H1 (cell line): Measurements from ENCODE around the gene AP1M2. TPM values are rescaled to one million over a fixed set of nuclear protein-coding genes. Genes with fewer than 3 reads are reported as not detected.

Source experiments
- CTCF ChIA-PET: fragments of 300-600 bp; sonication (Branson Sonifier 250); formaldehyde crosslinking; loops from one replicate; lab custom pipeline; 2021; ENCODE audit not compliant: partially characterized antibody; lab: Charles Lee
- POLR2A ChIA-PET: fragments of 300-600 bp; sonication (Branson Sonifier 250); formaldehyde crosslinking; loops from one replicate; lab custom pipeline; 2021; ENCODE audit warnings: inconsistent platforms; ENCODE audit not compliant: partially characterized antibody; lab: Charles Lee
- DNase-seq, 2 experiments: peaks; one replicate each; pipeline versions ENCODE4 v3.0.0 to v3.0.0-alpha.2; 2010 to 2022; ENCODE audit warnings: low spot score in 2 of 2, low read depth in 1 of 2, mixed read lengths in 1 of 2
- FAIRE-seq: peaks from 2 replicates; lab custom pipeline; 2011; peaks lifted over from hg19 to GRCh38; lab: Jason Lieb, UNC
- H2AFZ ChIP-seq: 2 replicates; pipeline ENCODE4 v1.8.1; 2012; ENCODE audit warnings: low read length, inconsistent platforms
- H2AK5ac ChIP-seq: 2 replicates; pipeline ENCODE4 v1.6.1; 2013; ENCODE audit warnings: low read depth, low read length
- H2BK120ac ChIP-seq: replicated peaks from 2 replicates; pipeline ENCODE3; 2013; ENCODE audit warnings: low read depth, low read length, inconsistent platforms
- H2BK12ac ChIP-seq: 2 replicates; pipeline ENCODE4 v1.6.1; 2013; ENCODE audit warnings: low read depth, low read length
- H2BK15ac ChIP-seq: 2 replicates; pipeline ENCODE4 v1.6.1; 2013; ENCODE audit warnings: low read length
- H2BK20ac ChIP-seq: 2 replicates; pipeline ENCODE4 v1.6.1; 2013; ENCODE audit warnings: low read length
- H2BK5ac ChIP-seq: 2 replicates; pipeline ENCODE4 v1.6.1; 2013; ENCODE audit warnings: low read depth, low read length
- H3K14ac ChIP-seq: 2 replicates; pipeline ENCODE4 v1.6.1; 2013; ENCODE audit warnings: inconsistent platforms; ENCODE audit not compliant: insufficient read length
- H3K18ac ChIP-seq: 2 replicates; pipeline ENCODE4 v1.6.1; 2013; ENCODE audit warnings: low read length; ENCODE audit errors: extremely low read depth
- H3K23ac ChIP-seq: 2 replicates; pipeline ENCODE4 v1.6.1; 2013; ENCODE audit warnings: inconsistent platforms; ENCODE audit not compliant: insufficient read length
- H3K23me2 ChIP-seq: 2 replicates; pipeline ENCODE4 v1.6.1; 2013; ENCODE audit warnings: low read depth, low read length
- H3K27ac ChIP-seq: 2 replicates; pipeline ENCODE4 v1.6.1; 2011; ENCODE audit warnings: low read depth, low read length, inconsistent platforms
- H3K27me3 ChIP-seq, 4 experiments: replicated peaks in 1 of 4; 1 replicate in 1 of 4; 2 replicates in 3 of 4; pipeline versions ENCODE4 v1.6.1 to v1.8.1; 2011 to 2013; ENCODE audit warnings: low read length in 3 of 4, mild to moderate bottlenecking in 3 of 4, inconsistent platforms in 2 of 4, mixed read lengths in 2 of 4, moderate library complexity in 1 of 4; ENCODE audit not compliant: control insufficient read depth in 3 of 4, insufficient read depth in 3 of 4; ENCODE audit errors: extremely low read depth in 1 of 4
- H3K36me3 ChIP-seq, 4 experiments: 2 replicates each; pipeline versions ENCODE4 v1.6.1 to v1.8.1; 2011 to 2013; ENCODE audit warnings: mild to moderate bottlenecking in 4 of 4, low read length in 3 of 4, moderate library complexity in 2 of 4, control low read depth in 1 of 4, inconsistent platforms in 1 of 4; ENCODE audit not compliant: insufficient read depth in 4 of 4, control insufficient read depth in 2 of 4
- H3K4ac ChIP-seq: replicated peaks from 2 replicates; pipeline ENCODE3; 2013; ENCODE audit warnings: low read length, low read depth, mixed read lengths, inconsistent platforms; ENCODE audit not compliant: insufficient read length
- H3K4me1 ChIP-seq, 4 experiments: replicated peaks in 1 of 4; 1 replicate in 1 of 4; 2 replicates in 3 of 4; pipeline versions ENCODE4 v1.6.1 to v1.8.1; 2011 to 2013; ENCODE audit warnings: low read length in 3 of 4, inconsistent platforms in 2 of 4, mixed read lengths in 1 of 4; ENCODE audit not compliant: insufficient read depth in 4 of 4, control insufficient read depth in 3 of 4
- H3K4me2 ChIP-seq, 2 experiments: 2 replicates each; pipeline versions ENCODE4 v1.6.1 to v1.8.1; 2011 to 2013; ENCODE audit warnings: low read depth in 2 of 2, low read length in 2 of 2, control low read depth in 1 of 2, inconsistent platforms in 1 of 2, mild to moderate bottlenecking in 1 of 2; ENCODE audit not compliant: insufficient read depth in 1 of 2
- H3K4me3 ChIP-seq, 4 experiments: fragments of 200-600, 300-600 bp in 1 of 4; sonication (generic), shearing (Covaris generic), sonication (Bioruptor Twin) in 1 of 4; 2 replicates each; pipeline versions ENCODE4 v1.5.1 to v1.8.1; 2011 to 2016; ENCODE audit warnings: low read length in 4 of 4, low read depth in 3 of 4, control low read depth in 2 of 4, inconsistent platforms in 2 of 4, mild to moderate bottlenecking in 2 of 4, mixed read lengths in 1 of 4, moderate library complexity in 1 of 4; ENCODE audit not compliant: insufficient read depth in 2 of 4; ENCODE audit errors: extremely low read depth in 1 of 4
- H3K56ac ChIP-seq: replicated peaks from 2 replicates; pipeline ENCODE3; 2013; ENCODE audit warnings: low read depth, mild to moderate bottlenecking, mixed read lengths, low read length, inconsistent platforms; ENCODE audit not compliant: insufficient read length
- H3K79me1 ChIP-seq: 2 replicates; pipeline ENCODE4 v1.6.1; 2013; ENCODE audit warnings: low read depth, low read length, control low read depth
- H3K79me2 ChIP-seq, 2 experiments: 2 replicates each; pipeline versions ENCODE4 v1.6.1 to v1.8.1; 2012 to 2013; ENCODE audit warnings: low read length in 2 of 2, mild to moderate bottlenecking in 2 of 2, inconsistent platforms in 1 of 2; ENCODE audit not compliant: insufficient read depth in 2 of 2, control insufficient read depth in 1 of 2
- H3K9ac ChIP-seq, 4 experiments: replicated peaks in 1 of 4; 1 replicate in 1 of 4; 2 replicates in 3 of 4; pipeline versions ENCODE4 v1.6.1 to v1.8.1; 2011 to 2013; ENCODE audit warnings: low read depth in 3 of 4, low read length in 3 of 4, control low read depth in 2 of 4, mild to moderate bottlenecking in 2 of 4, moderate library complexity in 2 of 4, inconsistent platforms in 1 of 4; ENCODE audit errors: extremely low read depth in 1 of 4
- H3K9me3 ChIP-seq, 2 experiments: 2 replicates each; pipeline versions ENCODE4 v1.6.1 to v1.8.1; 2012 to 2013; ENCODE audit warnings: mild to moderate bottlenecking in 2 of 2, moderate library complexity in 2 of 2, control low read depth in 1 of 2, inconsistent platforms in 1 of 2, low read depth in 1 of 2, low read length in 1 of 2, mixed read lengths in 1 of 2; ENCODE audit not compliant: insufficient read depth in 2 of 2
- H4K20me1 ChIP-seq, 2 experiments: replicated peaks in 1 of 2; 2 replicates each; pipeline versions ENCODE3 to v1.8.1; 2011 to 2013; ENCODE audit warnings: inconsistent platforms in 2 of 2, low read length in 2 of 2, mild to moderate bottlenecking in 1 of 2; ENCODE audit not compliant: insufficient read depth in 2 of 2, control insufficient read depth in 1 of 2
- H4K5ac ChIP-seq: 2 replicates; pipeline ENCODE4 v1.6.1; 2013; ENCODE audit warnings: low read length, low read depth, mixed read lengths, inconsistent platforms; ENCODE audit not compliant: insufficient read length
- H4K8ac ChIP-seq: 2 replicates; pipeline ENCODE4 v1.8.0; 2013; ENCODE audit warnings: mild to moderate bottlenecking, moderate library complexity, low read length, inconsistent platforms; ENCODE audit not compliant: insufficient read depth; ENCODE audit errors: extremely low read depth
- H4K91ac ChIP-seq: replicated peaks from 2 replicates; pipeline ENCODE3; 2013; ENCODE audit warnings: low read length, mixed read lengths, inconsistent platforms; ENCODE audit not compliant: insufficient read length
- RNF2 ChIP-seq: fragments of 200-900, 300-1000 bp; sonication (generic); IDR thresholded peaks from 2 replicates; pipeline ENCODE4 v1.7.1; 2016; ENCODE audit warnings: borderline replicate concordance, low read depth, mild to moderate bottlenecking, antibody characterized with exemption, low read length; ENCODE audit not compliant: poor library complexity, severe bottlenecking; ENCODE audit errors: missing control alignments
- WGBS, 2 experiments: shearing (Covaris generic) in 1 of 2; methylation state at CpG; one replicate each; pipeline versions ENCODE4 v1.1.6 to v1.1.7; 2013 to 2015; ENCODE audit warnings: low lambda C conversion rate in 2 of 2, mixed read lengths in 2 of 2, inconsistent platforms in 1 of 2, low coverage in 1 of 2, missing lambda C conversion rate in 1 of 2; ENCODE audit not compliant: insufficient replicate concordance in 2 of 2, insufficient coverage in 1 of 2, insufficient read length in 1 of 2; ENCODE audit errors: extremely low coverage in 1 of 2, missing lambda C conversion rate in 1 of 2; 5-methylcytosine and 5-hydroxymethylcytosine counted together
- polyA plus RNA-seq, 7 experiments: library from polyadenylated mRNA; depleted of rRNA in 3 of 7; stranded (reverse) in 5 of 7; unstranded in 2 of 7; fragments of >200 nt in 5 of 7; fragments of 200-250 nt in 2 of 7; gene quantifications; 1 replicate in 5 of 7; 2 replicates in 1 of 7; 4 replicates in 1 of 7; pipeline versions ENCODE4 v1.2.1 to v1.2.3, GENCODE V29; 2011 to 2013; ENCODE audit warnings: missing spikeins in 2 of 7, mixed read lengths in 2 of 7
- total RNA-seq: library from RNA; stranded (reverse); fragmentation: NEBNext Ultra II Directional; extraction: Animal tissue kit (Norgen Biotek cat#: 25700); gene quantifications from 2 replicates; pipeline ENCODE4 v1.2.1, GENCODE V29; 2021
- TF ChIP-seq, protein P1 (sequence below): IDR thresholded peaks from 2 replicates; pipeline ENCODE4 v1.6.1; 2012; ENCODE audit warnings: inconsistent platforms

AP1M2 gene
- total and polyA plus RNA-seq, 2 of the 8 experiments (the other 6 are each of a cell fraction or from before 2014, with no cell fraction given) = 140 to 161 TPM

DNA sequence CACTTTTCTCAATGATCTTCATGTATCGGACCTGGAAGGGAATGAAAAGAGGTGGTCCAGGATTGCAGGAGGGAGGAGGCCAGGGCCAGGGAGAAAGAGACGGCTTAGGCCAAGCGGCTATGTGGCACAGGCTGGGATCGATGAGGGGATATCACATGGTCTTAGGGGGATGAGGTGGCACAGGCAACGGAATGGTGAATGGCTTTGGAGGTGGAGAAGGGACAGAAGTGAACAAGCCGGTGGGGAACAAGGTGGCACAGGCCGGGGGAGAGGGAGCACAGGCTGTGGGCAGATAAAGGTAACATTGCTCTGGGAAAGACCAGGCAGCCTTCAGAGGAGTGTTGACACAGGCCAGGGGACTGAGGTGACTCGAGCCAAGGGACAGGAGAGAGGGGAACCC lies 12.7 kb downstream of the AP1M2 start:
- H3K18ac ChIP-seq = no peak overlapping the region
- no peaks in the 10 kb centered on the region for H3K79me1 ChIP-seq
- POLR2A ChIA-PET = interaction anchor here (1.9 to 2.8 kb wide), 2 partner anchors 69 to 109 kb away, joined by 5 to 7 read pairs; no protein-coding TSS in a partner anchor
- no peaks in the 10 kb centered on the region for H3K9me3 ChIP-seq
- no peak overlapping the region for H4K91ac ChIP-seq
- no peak overlapping the region for H2AFZ ChIP-seq
- H4K5ac ChIP-seq = no peak overlapping the region
- no peaks in the 10 kb centered on the region for H3K27me3 ChIP-seq
- CTCF ChIA-PET = interaction anchor here (0.6 to 3.6 kb wide), 4 partner anchors 14 to 324 kb away, joined by 3 to 25 read pairs (median 3); partner anchors contain the start of gene QTRT1
- H3K79me2 ChIP-seq = no peaks in the 10 kb centered on the region
- WGBS, 2 experiments = 91% methylated on average over 8 of the region's 8 CpGs; no CpG with 5 or more reads in 1 of the 2 experiments
- H2BK15ac ChIP-seq = no peak overlapping the region
- no peak overlapping the region for H3K4me2 ChIP-seq
- H4K8ac ChIP-seq = no peak overlapping the region
- no peak overlapping the region for H2BK20ac ChIP-seq
- no peak overlapping the region for H3K27ac ChIP-seq
- H3K4ac ChIP-seq = no peak overlapping the region
- H3K56ac ChIP-seq = no peak overlapping the region
- H2AK5ac ChIP-seq = no peak overlapping the region
- no peak overlapping the region for H3K23ac ChIP-seq
- peaks cover 6 to 33% (median 24%) of the 10 kb centered on the region in 4 experiments for H3K36me3 ChIP-seq
- H3K4me1 ChIP-seq = no peaks in the 10 kb centered on the region
- H4K20me1 ChIP-seq = peaks cover 2 to 3% of the 10 kb centered on the region in 2 experiments
- H2BK5ac ChIP-seq = no peak overlapping the region
- no peaks in the 10 kb centered on the region for H3K23me2 ChIP-seq
- H2BK12ac ChIP-seq = no peak overlapping the region
- no peak for DNase-seq
- H3K14ac ChIP-seq = no peak overlapping the region
- no peak for FAIRE-seq
- no peak overlapping the region for H2BK120ac ChIP-seq
- H3K4me3 ChIP-seq = no peak overlapping the region
- H3K9ac ChIP-seq = no peak overlapping the region; a peak in 1 of 7 replicates
- TF ChIP-seq, protein P1, sequence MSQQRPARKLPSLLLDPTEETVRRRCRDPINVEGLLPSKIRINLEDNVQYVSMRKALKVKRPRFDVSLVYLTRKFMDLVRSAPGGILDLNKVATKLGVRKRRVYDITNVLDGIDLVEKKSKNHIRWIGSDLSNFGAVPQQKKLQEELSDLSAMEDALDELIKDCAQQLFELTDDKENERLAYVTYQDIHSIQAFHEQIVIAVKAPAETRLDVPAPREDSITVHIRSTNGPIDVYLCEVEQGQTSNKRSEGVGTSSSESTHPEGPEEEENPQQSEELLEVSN = no peak
- TF ChIP-seq RNF2 = no peak
